Natural killer cell treated with Interleukin-12 subunit alpha and Interleukin-12 subunit beta and Interleukin-15 and Interleukin-18, amount 100 ng/mL, for 72 hours (primary cell): ENCODE results near the gene RAD9A. TPM values are rescaled to one million over a fixed set of nuclear protein-coding genes. Genes with fewer than 3 reads are reported as not detected.

ENCODE experiments used
- ATAC-seq, 2 donors: fragments of 150-1000 bp; cut with Tn5 transposase in 1 of 2; sonication (Bioruptor Pico), chemical (Tn5 transposase) in 1 of 2; 2 replicates each; pipeline ENCODE4 v1.10.0; 2021
- DNase-seq: peaks from one replicate; pipeline ENCODE4 v3.0.0; 2022; ENCODE audit warnings: low spot score
- H3K27ac Mint-ChIP-seq, 2 donors: 1 replicate in 1 of 2; 2 replicates in 1 of 2; pipeline ENCODE4 v1.8.0; 2022; ENCODE audit warnings: mixed read lengths in 2 of 2, mild to moderate bottlenecking in 1 of 2, moderate library complexity in 1 of 2
- H3K27me3 Mint-ChIP-seq, 2 donors: 1 replicate in 1 of 2; 2 replicates in 1 of 2; pipeline ENCODE4 v1.8.0; 2022; ENCODE audit warnings: mixed read lengths in 2 of 2
- H3K36me3 Mint-ChIP-seq: one replicate; pipeline ENCODE4 v1.8.0; 2022; ENCODE audit warnings: mixed read lengths
- H3K4me1 Mint-ChIP-seq, 2 donors: 1 replicate in 1 of 2; 2 replicates in 1 of 2; pipeline ENCODE4 v1.8.0; 2022; ENCODE audit warnings: low read depth in 2 of 2, mixed read lengths in 2 of 2, mild to moderate bottlenecking in 1 of 2
- H3K4me3 Mint-ChIP-seq: one replicate; pipeline ENCODE4 v1.8.0; 2022; ENCODE audit warnings: mixed read lengths
- H3K9me3 Mint-ChIP-seq: 2 replicates; pipeline ENCODE4 v1.8.0; 2022; ENCODE audit warnings: mixed read lengths
- total RNA-seq, 2 donors: library from RNA; stranded (reverse); gene quantifications; one replicate each; pipeline ENCODE4 v1.2.3, GENCODE V29; 2022

RAD9A gene
- total RNA-seq, 2 donors from 2014 or later, result 25.9 to 47.8 TPM

DNA sequence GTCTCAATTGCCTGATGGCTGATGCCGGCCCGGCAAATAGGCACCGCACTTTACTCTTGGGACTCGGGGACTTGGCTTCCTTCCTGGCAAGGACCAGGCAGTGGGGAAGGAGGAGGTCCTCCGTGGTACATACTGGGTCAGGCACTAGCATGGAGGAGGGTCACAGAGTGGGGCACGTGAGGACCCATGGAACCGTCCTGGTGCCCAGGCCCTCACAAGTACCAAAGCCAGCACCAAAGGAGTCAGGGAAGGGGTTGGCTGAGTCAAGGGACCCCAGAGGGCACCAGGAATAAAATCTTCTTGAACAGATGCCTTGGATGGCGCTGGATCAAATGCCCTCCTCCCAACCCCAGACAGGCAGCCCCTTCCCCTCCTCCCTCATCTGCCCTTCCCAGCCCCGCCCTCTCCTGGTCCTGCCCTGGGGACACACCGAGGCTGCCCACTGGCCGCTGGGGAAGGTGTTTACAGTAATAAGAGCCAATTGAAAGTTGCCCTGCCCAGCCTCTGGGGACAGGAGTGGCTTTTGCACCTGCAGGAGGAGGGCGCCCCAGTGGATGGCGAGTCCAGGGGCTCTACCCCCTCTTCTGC lies 18.1 kb downstream of the RAD9A start:
- peak in 1 of 2 donors; percentile 2 for ATAC-seq
- no peak for DNase-seq
- Mint-ChIP-seq H3K27me3 (no peaks in the 10 kb centered on the region), H3K4me3 (peak overlapping the region; percentile 75), H3K4me1 (peaks cover 48 to 55% of the 10 kb centered on the region in 2 donors), H3K9me3 (no peaks in the 10 kb centered on the region), H3K27ac (peak overlapping the region; percentile 97), H3K36me3 (no peaks in the 10 kb centered on the region)

DNA sequence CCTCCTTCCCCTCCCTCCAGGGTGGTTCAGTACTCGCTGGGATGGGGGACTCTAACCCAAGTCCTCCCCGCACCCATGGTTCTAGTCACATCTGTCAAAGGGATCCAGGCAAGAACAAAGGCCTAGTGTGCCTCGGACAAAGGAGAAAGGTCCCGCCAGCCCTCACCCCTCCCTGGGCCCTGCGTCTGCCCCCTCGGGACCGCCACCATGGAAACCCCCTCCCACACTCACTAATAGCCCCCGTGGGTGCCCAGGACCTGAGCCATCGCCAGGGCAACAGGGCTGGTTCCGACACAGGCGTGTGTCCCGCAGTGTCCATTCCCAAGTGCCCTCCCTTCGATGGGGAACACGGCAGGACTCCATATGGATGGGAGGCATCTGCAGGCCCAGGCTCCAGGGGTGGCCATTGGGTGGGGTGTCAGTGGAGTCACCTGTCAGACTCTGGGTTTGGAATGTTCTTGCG lies 18.6 kb downstream of the RAD9A start:
- Mint-ChIP-seq H3K36me3 (no peaks in the 10 kb centered on the region), H3K27me3 (no peaks in the 10 kb centered on the region), H3K4me1 (peaks cover 45 to 51% of the 10 kb centered on the region in 2 donors), H3K9me3 (no peaks in the 10 kb centered on the region), H3K4me3 (peak overlapping the region; percentile 75), H3K27ac (peak overlapping the region; percentile 97)
- no peak for ATAC-seq
- DNase-seq, result no peak

- Mint-ChIP-seq H3K27ac (peak overlapping the region; percentile 97), H3K36me3 (no peaks in the 10 kb centered on the region), H3K9me3 (no peaks in the 10 kb centered on the region), H3K27me3 (no peaks in the 10 kb centered on the region), H3K4me3 (peak overlapping the region; percentile 75), H3K4me1 (peaks cover 47 to 52% of the 10 kb centered on the region in 2 donors)
- ATAC-seq (no peak), DNase-seq (no peak)
These were observed 19.4 kb downstream of the RAD9A start for GRCh38 chr11:67410984-67411784.

DNA sequence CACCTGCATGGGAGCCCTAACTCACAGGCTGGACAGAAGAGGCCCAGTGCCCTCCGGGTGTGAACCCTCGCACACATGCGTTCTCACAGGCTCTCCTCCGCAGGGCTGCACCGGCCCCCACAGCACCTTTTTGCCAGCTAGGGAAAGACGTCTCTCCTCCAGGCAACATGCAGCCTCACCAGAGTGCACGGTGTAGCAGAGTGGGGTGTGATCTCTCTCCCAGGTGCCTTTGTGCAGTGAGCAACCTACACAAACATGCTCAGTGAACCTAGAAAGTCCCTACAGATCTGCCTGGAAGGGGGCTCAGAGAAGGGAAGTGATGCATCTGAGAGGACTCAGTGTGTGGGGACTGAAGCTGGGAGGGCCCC lies 20.0 kb downstream of the RAD9A start:
- Mint-ChIP-seq H3K9me3 (no peaks in the 10 kb centered on the region), H3K27ac (peak overlapping the region; percentile 62 to 97), H3K27me3 (no peaks in the 10 kb centered on the region), H3K4me3 (no peak overlapping the region), H3K4me1 (peaks cover 53 to 55% of the 10 kb centered on the region in 2 donors), H3K36me3 (no peaks in the 10 kb centered on the region)
- ATAC-seq, result no peak
- no peak for DNase-seq

DNA sequence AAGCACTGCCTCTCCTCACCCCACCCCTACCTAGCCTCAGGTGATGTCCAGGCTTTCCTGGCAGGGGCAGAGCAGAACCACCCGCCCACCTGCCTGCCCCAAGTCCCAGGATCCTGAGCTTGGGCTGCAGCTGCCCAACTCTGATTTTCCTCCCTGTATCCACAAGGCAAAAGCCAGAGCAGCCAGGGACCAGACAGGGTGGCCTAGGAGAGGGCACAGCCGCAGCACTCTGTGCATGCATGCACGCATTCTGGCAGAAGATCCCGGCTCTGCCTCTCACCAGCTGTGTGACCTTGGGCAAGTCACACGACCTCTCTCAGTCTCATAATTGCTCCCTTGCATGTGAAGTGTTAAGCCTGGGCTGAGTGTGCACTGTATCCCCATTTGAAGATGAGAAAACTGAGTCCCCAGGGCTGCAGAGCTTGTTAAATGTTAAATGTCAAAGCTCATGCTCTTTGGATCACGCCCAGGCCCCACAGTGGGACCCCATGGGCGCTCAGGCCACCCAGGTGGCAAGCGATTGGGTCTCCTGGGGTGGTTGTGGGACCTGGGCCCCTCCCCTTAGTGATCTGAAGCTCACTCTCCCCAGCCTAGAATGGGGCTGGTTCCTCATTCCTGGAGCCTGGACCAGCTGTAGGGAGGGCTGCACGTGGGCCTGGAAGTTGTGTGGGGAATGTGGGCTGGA lies 20.9 kb downstream of the RAD9A start:
- no peaks in the 10 kb centered on the region for H3K9me3 Mint-ChIP-seq
- H3K4me1 Mint-ChIP-seq, result peaks cover 47 to 49% of the 10 kb centered on the region in 2 donors
- peak overlapping the region; percentile 17 to 62 for H3K27ac Mint-ChIP-seq
- ATAC-seq, result no peak
- no peaks in the 10 kb centered on the region for H3K27me3 Mint-ChIP-seq
- DNase-seq, result no peak
- no peak overlapping the region for H3K4me3 Mint-ChIP-seq
- no peaks in the 10 kb centered on the region for H3K36me3 Mint-ChIP-seq

DNA sequence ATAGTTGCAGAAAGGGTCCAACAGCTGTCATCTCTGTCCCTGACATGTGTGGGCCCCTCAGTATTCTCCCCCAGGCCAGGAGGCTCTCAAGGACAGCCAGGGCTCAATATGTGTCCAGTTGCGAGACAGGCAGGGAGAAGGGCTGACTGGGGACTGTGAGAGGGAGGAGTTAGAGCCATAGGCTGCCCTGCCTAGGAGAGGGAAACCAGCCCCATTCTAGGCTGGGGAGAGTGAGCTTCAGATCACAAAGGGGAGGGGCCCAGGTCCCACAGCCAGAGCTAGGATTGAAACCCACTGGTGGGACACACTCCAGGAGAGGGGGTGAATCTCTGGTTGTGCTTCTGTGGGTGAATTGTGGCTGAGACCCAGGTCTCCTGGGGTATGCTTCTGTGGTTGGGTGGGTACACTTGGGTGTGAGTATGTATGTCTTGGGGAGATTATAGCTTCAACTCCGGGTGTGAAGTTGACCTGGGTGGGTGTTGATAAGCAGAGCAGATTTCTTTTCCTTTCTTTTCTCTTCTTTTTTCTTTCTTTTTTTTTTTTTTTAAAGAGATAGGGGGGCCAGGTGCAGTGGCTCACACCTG lies 21.6 kb downstream of the RAD9A start:
- Mint-ChIP-seq H3K4me3 (peak overlapping the region; percentile 24), H3K27me3 (no peaks in the 10 kb centered on the region), H3K27ac (peak overlapping the region; percentile 17 to 62), H3K4me1 (peaks cover 41 to 46% of the 10 kb centered on the region in 2 donors), H3K36me3 (no peaks in the 10 kb centered on the region), H3K9me3 (no peaks in the 10 kb centered on the region)
- DNase-seq (no peak), ATAC-seq (no peak)

DNA sequence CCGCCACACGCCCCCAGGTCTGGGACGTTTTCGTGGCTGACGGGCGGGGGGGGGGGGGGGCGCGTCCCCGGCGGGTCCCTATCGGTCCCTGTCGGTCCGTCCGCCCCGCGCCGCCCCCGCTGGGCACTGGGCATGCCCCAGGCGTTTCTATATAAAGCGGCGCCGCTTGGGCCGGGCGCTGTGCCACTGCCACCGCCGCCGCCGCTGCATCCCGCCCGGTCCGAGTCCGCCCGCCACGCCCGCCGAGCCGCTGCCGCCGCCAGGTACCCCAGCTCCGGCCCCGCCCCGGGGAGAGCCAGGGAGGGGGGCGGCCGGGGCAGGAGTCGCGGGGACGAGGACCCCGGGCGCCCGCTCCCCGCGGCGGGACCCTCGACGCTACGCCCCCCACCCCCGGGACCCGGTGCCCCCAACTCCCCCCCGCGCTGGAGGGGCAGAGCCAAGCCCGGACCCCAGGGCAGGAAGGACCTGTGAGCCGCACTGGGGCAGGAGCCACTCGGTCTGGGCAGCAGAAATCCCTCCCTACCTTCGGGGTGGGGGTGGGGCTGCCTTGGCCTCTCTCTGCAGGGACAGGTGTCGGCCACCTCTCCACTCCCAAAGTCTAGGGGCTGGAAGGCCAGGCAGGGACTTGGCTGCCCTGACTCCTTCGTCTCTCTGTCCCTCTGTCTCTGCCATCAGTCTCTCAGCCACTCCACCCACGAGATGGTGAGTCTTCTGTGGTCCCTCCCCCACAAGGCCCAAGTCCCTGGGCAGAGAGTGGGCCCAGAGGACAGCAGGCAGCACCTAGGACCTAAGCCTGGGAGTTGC lies 23.9 kb downstream of the RAD9A start, which contains the start of gene CARNS1:
CARNS1 (plus strand) TSS at position 178 of the 804 bp plus-strand sequence; CDS start at position 700, 522 bp downstream.
- peak; percentile 25 to 29 for ATAC-seq
- Mint-ChIP-seq H3K4me3 (peak within 1 kb of the TSS; percentile 72), H3K27ac (peak within 1 kb of the TSS; percentile 39 to 86), H3K4me1 (peaks cover 30 to 38% of the 10 kb centered on the region in 2 donors), H3K27me3 (no peaks in the 10 kb centered on the region), H3K36me3 (no peaks in the 10 kb centered on the region), H3K9me3 (no peaks in the 10 kb centered on the region)
- no peak for DNase-seq

GRCh38 chr11:67416416-67417335 lies 24.9 kb downstream of the RAD9A start:
- Mint-ChIP-seq H3K27me3 (no peaks in the 10 kb centered on the region), H3K36me3 (no peaks in the 10 kb centered on the region), H3K9me3 (no peaks in the 10 kb centered on the region), H3K4me1 (peaks cover 25 to 38% of the 10 kb centered on the region in 2 donors), H3K27ac (peak overlapping the region; percentile 39 to 86), H3K4me3 (peak overlapping the region; percentile 72)
- no peak for ATAC-seq
- no peak for DNase-seq

DNA sequence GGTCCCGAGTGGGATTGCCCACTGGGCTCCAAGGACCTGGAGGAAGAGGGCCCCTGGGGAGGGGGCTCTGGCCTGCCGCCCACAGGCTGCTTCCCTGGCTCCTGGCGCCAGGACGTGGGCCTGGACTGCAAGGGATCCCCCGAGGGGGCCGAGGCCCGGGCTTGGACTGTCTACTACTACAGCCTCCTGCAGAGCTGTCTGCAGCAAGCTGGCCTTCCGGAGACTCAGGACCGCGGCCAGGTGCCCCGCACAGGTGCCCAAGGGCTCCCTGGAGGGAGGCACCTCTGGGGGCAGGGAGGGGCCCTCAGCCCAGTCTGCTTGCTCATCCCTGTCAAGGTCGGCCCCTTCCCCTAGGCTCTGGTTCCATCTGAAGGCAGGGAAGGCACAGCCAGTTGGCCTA lies 25.6 kb downstream of the RAD9A start:
- Mint-ChIP-seq H3K4me1 (peaks cover 24 to 33% of the 10 kb centered on the region in 2 donors), H3K27me3 (no peaks in the 10 kb centered on the region), H3K27ac (no peak overlapping the region), H3K4me3 (no peak overlapping the region), H3K36me3 (no peaks in the 10 kb centered on the region), H3K9me3 (no peaks in the 10 kb centered on the region)
- DNase-seq (no peak), ATAC-seq (no peak)

DNA sequence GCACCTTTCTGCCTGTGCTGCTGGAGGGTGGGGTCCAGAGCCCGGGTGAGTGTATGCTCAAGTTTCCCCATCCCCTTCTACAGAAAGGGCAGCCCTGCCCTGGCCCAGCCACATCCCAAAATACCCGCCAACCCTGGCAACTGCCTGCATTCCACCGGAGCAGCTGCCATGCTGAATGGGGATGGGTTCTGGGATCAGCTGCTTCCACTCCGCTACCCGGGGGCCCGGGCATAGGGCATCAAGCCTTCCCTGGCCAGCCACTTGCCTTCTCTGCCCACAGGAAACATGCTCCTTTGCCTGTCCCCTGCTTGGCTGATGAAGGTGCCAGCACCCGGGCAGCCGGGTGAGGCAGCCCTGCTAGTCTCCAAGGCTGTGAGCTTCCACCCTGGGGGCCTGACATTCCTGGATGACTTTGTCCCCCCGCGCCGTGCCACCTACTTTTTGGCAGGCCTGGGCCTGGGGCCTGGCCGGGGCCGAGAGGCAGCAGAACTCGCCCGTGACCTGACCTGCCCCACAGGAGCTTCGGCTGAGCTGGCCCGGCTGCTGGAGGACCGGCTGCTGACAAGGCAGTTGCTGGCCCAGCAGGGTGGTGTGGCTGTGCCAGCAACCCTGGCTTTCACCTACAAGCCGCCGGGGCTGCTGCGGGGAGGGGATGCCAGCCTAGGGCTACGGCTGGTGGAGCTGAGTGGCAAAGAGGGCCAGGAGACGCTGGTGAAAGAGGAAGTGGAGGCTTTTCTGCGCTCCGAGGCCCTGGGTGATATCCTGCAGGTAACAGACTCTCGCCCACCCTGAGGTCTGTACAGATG lies 26.9 kb downstream of the RAD9A start:
- DNase-seq, result no peak
- no peak for ATAC-seq
- Mint-ChIP-seq H3K36me3 (no peaks in the 10 kb centered on the region), H3K27ac (peak overlapping the region; percentile 33 to 60), H3K4me1 (peaks cover 12 to 28% of the 10 kb centered on the region in 2 donors), H3K9me3 (no peaks in the 10 kb centered on the region), H3K4me3 (no peak overlapping the region), H3K27me3 (no peaks in the 10 kb centered on the region)

DNA sequence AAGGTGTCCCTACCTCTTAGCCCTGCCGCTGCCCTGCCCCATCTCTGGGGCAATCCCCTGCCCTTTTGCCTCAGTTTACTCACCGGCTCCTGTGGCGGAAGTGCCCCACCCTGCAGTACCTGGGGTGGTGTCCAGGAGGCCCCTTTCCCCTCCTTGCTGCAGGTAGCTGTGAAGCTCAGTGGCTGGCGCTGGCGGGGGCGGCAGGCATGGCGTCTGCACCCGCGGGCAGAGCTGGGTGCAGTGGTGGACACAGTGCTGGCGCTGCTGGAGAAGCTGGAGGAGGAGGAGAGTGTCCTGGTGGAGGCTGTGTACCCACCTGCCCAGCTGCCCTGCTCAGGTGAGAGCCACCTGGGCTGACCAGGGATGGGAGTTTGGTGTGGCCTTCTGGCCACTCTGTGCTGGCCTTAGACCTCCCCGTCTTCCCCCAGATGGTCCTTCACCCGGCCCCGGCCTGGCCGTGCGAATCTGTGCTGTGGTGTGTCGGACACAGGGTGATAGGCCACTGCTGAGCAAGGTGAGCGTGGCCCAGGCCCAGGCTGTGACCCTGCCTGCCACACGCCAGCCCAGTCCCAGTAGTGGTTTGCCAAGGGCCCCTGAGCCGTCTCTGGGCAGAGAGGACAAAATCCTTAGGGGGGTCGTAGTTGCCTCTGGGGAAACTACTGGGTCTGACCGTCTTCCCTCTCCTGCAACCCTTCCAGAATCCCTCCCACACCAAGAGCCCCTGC lies 27.7 kb downstream of the RAD9A start:
- H3K27me3 Mint-ChIP-seq, result no peaks in the 10 kb centered on the region
- no peak for DNase-seq

More for the DNA sequence above, 27.7 kb downstream of the RAD9A start:
- H3K36me3 Mint-ChIP-seq, result no peaks in the 10 kb centered on the region
- H3K4me3 Mint-ChIP-seq, result peak overlapping the region; percentile 70
- no peaks in the 10 kb centered on the region for H3K9me3 Mint-ChIP-seq
- ATAC-seq, result no peak
- H3K4me1 Mint-ChIP-seq, result peaks cover 10 to 29% of the 10 kb centered on the region in 2 donors
- H3K27ac Mint-ChIP-seq, result peak overlapping the region; percentile 33 to 60
